ENCODE results near the gene DRAP1. TPM values are rescaled to one million over a fixed set of nuclear protein-coding genes. Genes with fewer than 3 reads are reported as not detected.

DRAP1 gene
- total and polyA plus RNA-seq, 9 of the 15 experiments (the other 6 are each of a cell fraction or from before 2014, with no cell fraction given), result 9.6 to 200 (median 92.9) TPM

- 5% methylated on average over 6 of the region's 6 CpGs for WGBS (ENCODE audit: insufficient coverage, low coverage, missing lambda C conversion rate)
- Histone ChIP-seq H4K20me1 (replicated peaks; ENCODE audit: control insufficient read depth, insufficient read depth, low read length) (no peaks in the 10 kb centered on the region), H3K36me3 (ENCODE audit: control insufficient read depth, insufficient read depth, low read length) (no peaks in the 10 kb centered on the region), H3K9me3 (replicated peaks; ENCODE audit: control insufficient read depth, insufficient read depth, low read depth, low read length) (no peaks in the 10 kb centered on the region), H3K9me1 (ENCODE audit: control insufficient read depth, insufficient read depth, low read length) (no peaks in the 10 kb centered on the region), H3K4me2 (ENCODE audit: insufficient read depth, low read length) (peak overlapping the region; percentile 66), H2AFZ (ENCODE audit: low read depth, low read length) (peak overlapping the region; percentile 85), H3K4me3 (no peak overlapping the region; the same call in 1 of the 2 replicates), H3K27ac (ENCODE audit: extremely low read depth, low read depth, low read length) (peak overlapping the region; percentile 47), H3K9ac (ENCODE audit: insufficient read depth in 1 of 2, low read depth in 2 of 2, low read length in 2 of 2) (peak overlapping the region; percentile 32 to 44; a peak in 3 of 4 replicates), H3K27me3 (ENCODE audit: control insufficient read depth in 2 of 2, insufficient read depth in 2 of 2, low read length in 2 of 2) (no peaks in the 10 kb centered on the region), H3K79me2 (ENCODE audit: control insufficient read depth, insufficient read depth, low read length) (no peaks in the 10 kb centered on the region), H3K4me1 (replicated peaks in 1 of 2; ENCODE audit: control insufficient read depth in 2 of 2, insufficient read depth in 2 of 2, low read length in 2 of 2) (peaks cover 25 to 49% of the 10 kb centered on the region in 2 experiments; a peak in 4 of 5 replicates)
- in situ Hi-C loops (cut with MboI), result no loop called here
- CTCF ChIA-PET (ENCODE audit: low intra/inter-chr PET ratio), result no interaction called here
- ATAC-seq (peak; percentile 65), DNase-seq (ENCODE audit: extremely low read depth in 1 of 4, low spot score in 3 of 4) (peak; percentile 17 to 52 (median 38)), FAIRE-seq (no peak)
- POLR2A ChIA-PET, result interaction anchor here (0.6 to 1.8 kb wide), 6 partner anchors 9 to 78 kb away, joined by 3 to 6 read pairs (median 3); partner anchors contain the start of gene CCDC85B
- TF ChIP-seq PHF8 (IDR thresholded peaks at IDR 0.05; ENCODE audit: borderline replicate concordance, low read length), result peak; percentile 10; the same call in 1 of the 2 replicates
- TF ChIP-seq THRB (CRISPR knock-in tag; conservative IDR thresholded peaks at IDR 0.05), result no peak
- TF ChIP-seq, protein P1, sequence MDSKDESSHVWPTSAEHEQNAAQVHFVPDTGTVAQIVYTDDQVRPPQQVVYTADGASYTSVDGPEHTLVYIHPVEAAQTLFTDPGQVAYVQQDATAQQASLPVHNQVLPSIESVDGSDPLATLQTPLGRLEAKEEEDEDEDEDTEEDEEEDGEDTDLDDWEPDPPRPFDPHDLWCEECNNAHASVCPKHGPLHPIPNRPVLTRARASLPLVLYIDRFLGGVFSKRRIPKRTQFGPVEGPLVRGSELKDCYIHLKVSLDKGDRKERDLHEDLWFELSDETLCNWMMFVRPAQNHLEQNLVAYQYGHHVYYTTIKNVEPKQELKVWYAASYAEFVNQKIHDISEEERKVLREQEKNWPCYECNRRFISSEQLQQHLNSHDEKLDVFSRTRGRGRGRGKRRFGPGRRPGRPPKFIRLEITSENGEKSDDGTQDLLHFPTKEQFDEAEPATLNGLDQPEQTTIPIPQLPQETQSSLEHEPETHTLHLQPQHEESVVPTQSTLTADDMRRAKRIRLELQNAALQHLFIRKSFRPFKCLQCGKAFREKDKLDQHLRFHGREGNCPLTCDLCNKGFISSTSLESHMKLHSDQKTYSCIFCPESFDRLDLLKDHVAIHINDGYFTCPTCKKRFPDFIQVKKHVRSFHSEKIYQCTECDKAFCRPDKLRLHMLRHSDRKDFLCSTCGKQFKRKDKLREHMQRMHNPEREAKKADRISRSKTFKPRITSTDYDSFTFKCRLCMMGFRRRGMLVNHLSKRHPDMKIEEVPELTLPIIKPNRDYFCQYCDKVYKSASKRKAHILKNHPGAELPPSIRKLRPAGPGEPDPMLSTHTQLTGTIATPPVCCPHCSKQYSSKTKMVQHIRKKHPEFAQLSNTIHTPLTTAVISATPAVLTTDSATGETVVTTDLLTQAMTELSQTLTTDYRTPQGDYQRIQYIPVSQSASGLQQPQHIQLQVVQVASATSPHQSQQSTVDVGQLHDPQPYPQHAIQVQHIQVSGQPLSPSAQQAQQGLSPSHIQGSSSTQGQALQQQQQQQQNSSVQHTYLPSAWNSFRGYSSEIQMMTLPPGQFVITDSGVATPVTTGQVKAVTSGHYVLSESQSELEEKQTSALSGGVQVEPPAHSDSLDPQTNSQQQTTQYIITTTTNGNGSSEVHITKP (IDR thresholded peaks at IDR 0.05; ENCODE audit: partially characterized antibody), result peak; percentile 17
- TF ChIP-seq ZBTB17 (CRISPR knock-in tag; IDR thresholded peaks at IDR 0.05), result 0 out of 2 replicates have a peak, but pooled peaks have one; percentile 37
- no peak for TF ChIP-seq ADNP (tag; IDR thresholded peaks at IDR 0.05)
- BruUV-seq (replicated peaks), result no TSS peak
- intact Hi-C loops (cut with micrococcal nuclease), result no loop called here
These were observed 9.4 kb downstream of the DRAP1 start for GRCh38 chr11:65928667-65929066.
